T-cell (primary cell): ENCODE data around the gene MAP4K4. TPM values are rescaled to one million over a fixed set of nuclear protein-coding genes. Genes with fewer than 3 reads are reported as not detected.

ENCODE experiments used
- ATAC-seq, 4 experiments: fragments of 200-7000 bp in 3 of 4; fragments of 150-1000 bp in 1 of 4; cut with Tn5 transposase; replicated peaks in 1 of 4; 1 replicate in 3 of 4; 2 replicates in 1 of 4; pipeline ENCODE4 v1.10.0; 2021; ENCODE audit warnings: moderate library complexity in 3 of 4, mild to moderate bottlenecking in 2 of 4, moderate number of reproducible peaks in 1 of 4
- CTCF ChIA-PET, 2 donors: fragments of 300-600 bp; sonication (Branson Sonifier 250); formaldehyde crosslinking; loops; one replicate each; lab custom pipeline; 2022; ENCODE audit warnings: antibody characterized with exemption in 2 of 2; lab: Charles Lee
- POLR2A ChIA-PET, 2 donors: fragments of 300-600 bp; sonication (Branson Sonifier 250); formaldehyde crosslinking; loops; one replicate each; lab custom pipeline; 2022; ENCODE audit warnings: antibody characterized with exemption in 2 of 2; lab: Charles Lee
- DNase-seq, 35 experiments: peaks; one replicate each; pipeline versions ENCODE4 v3.0.0 to v3.0.0-alpha.2; 2013 to 2023
- H3K27ac ChIP-seq: one replicate; pipeline ENCODE4 v1.5.1; 2013; ENCODE audit warnings: low read length
- H3K27me3 ChIP-seq, 2 experiments: replicated peaks in 1 of 2; 1 replicate in 1 of 2; 2 replicates in 1 of 2; pipeline versions ENCODE4 v1.6.1 to v1.7.0; 2013; ENCODE audit warnings: low read length in 1 of 2, mixed read lengths in 1 of 2; ENCODE audit not compliant: control insufficient read depth in 2 of 2, insufficient read depth in 2 of 2; ENCODE audit errors: extremely low read depth in 1 of 2
- H3K36me3 ChIP-seq, 2 donors: 1 replicate in 1 of 2; 2 replicates in 1 of 2; pipeline versions ENCODE4 v1.6.1 to v1.7.0; 2013; ENCODE audit warnings: low read length in 1 of 2; ENCODE audit not compliant: control insufficient read depth in 2 of 2, insufficient read depth in 1 of 2; ENCODE audit errors: extremely low read depth in 1 of 2
- H3K4me1 ChIP-seq, 2 experiments: 1 replicate in 1 of 2; 2 replicates in 1 of 2; pipeline versions ENCODE4 v1.6.1 to v1.7.0; 2013; ENCODE audit warnings: low read length in 2 of 2, mixed read lengths in 1 of 2; ENCODE audit not compliant: insufficient read depth in 2 of 2, control insufficient read depth in 1 of 2; ENCODE audit errors: extremely low read depth in 1 of 2
- H3K4me3 ChIP-seq, 2 donors: 1 replicate in 1 of 2; 2 replicates in 1 of 2; pipeline versions ENCODE4 v1.5.1 to v1.7.0; 2013; ENCODE audit warnings: mild to moderate bottlenecking in 2 of 2, low read length in 1 of 2, moderate library complexity in 1 of 2; ENCODE audit not compliant: control insufficient read depth in 1 of 2; ENCODE audit errors: extremely low read depth in 1 of 2
- H3K9me3 ChIP-seq: 2 replicates; pipeline ENCODE4 v1.7.0; 2013
- H3K27ac Mint-ChIP-seq, 2 donors: one replicate each; pipeline ENCODE4 v1.8.0; 2020 to 2021; ENCODE audit warnings: mild to moderate bottlenecking in 2 of 2, mixed read lengths in 2 of 2
- H3K27me3 Mint-ChIP-seq, 2 donors: one replicate each; pipeline ENCODE4 v1.8.0; 2021 to 2022; ENCODE audit warnings: mixed read lengths in 2 of 2
- H3K36me3 Mint-ChIP-seq: one replicate; pipeline ENCODE4 v1.8.0; 2021; ENCODE audit warnings: mixed read lengths
- H3K4me1 Mint-ChIP-seq, 3 donors: one replicate each; pipeline ENCODE4 v1.8.0; 2020 to 2022; ENCODE audit warnings: mixed read lengths in 3 of 3, mild to moderate bottlenecking in 1 of 3
- H3K4me3 Mint-ChIP-seq, 3 donors: one replicate each; pipeline ENCODE4 v1.8.0; 2020 to 2022; ENCODE audit warnings: mild to moderate bottlenecking in 3 of 3, mixed read lengths in 3 of 3, moderate library complexity in 3 of 3
- H3K9me3 Mint-ChIP-seq, 3 donors: one replicate each; pipeline ENCODE4 v1.8.0; 2020 to 2022; ENCODE audit warnings: mixed read lengths in 3 of 3
- WGBS: methylation state at CpG from one replicate; pipeline ENCODE4 v1.1.5; 2013; ENCODE audit warnings: missing lambda C conversion rate; ENCODE audit not compliant: insufficient coverage; 5-methylcytosine and 5-hydroxymethylcytosine counted together
- total RNA-seq, 35 experiments: library from RNA in 6 of 35; stranded (reverse) in 6 of 35; fragments of 120-200 nt in 1 of 35; gene quantifications; one replicate each; pipeline versions ENCODE4 v1.2.1 to v1.2.4 and lab custom pipeline; 2013 to 2026

The MAP4K4 gene
- total RNA-seq, 5 donors from 2014 or later (not counting 1 experiment from before 2014, with no cell fraction given) = 84.2 to 148 (median 93.2) TPM

DNA sequence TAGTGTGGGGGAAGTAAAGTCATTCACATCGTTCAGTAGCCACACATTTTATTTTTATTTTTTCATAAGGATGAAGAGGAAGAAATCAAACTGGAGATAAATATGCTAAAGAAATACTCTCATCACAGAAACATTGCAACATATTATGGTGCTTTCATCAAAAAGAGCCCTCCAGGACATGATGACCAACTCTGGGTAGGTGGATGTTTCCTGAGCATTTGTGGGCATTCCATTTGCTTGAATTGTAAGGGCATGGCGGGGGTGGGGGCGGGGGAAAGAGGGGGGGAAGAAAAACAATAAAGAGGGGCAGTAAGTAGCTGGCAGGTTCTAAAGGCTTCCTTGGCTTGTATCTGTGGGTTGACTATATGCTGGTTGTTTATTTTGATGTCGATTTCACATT, 126.4 kb downstream of the MAP4K4 start:
- Histone ChIP-seq H3K36me3 (peaks cover 5 to 22% of the 10 kb centered on the region in 2 donors), H3K9me3 (no peaks in the 10 kb centered on the region), H3K27ac (no peak overlapping the region), H3K4me1 (peaks cover 25 to 45% of the 10 kb centered on the region in 2 experiments), H3K4me3 (no peak overlapping the region), H3K27me3 (no peaks in the 10 kb centered on the region)
- H3K36me3 Mint-ChIP-seq = peaks cover 14% of the 10 kb centered on the region
- ATAC-seq (no peak), DNase-seq (no peak)
- peaks cover 77 to 80% (median 77%) of the 10 kb centered on the region in 3 donors for H3K4me1 Mint-ChIP-seq
- H3K27me3 Mint-ChIP-seq = no peaks in the 10 kb centered on the region
- WGBS = no CpG with 5 or more reads among the region's 4 CpGs
- no peaks in the 10 kb centered on the region for H3K9me3 Mint-ChIP-seq
- CTCF ChIA-PET = interaction anchor here (0.5 to 3.4 kb wide), 11 partner anchors 8 to 1272 kb away, joined by 3 to 11 read pairs (median 4); no protein-coding TSS in a partner anchor
- POLR2A ChIA-PET = interaction anchor here in 1 of 2 donors (0.8 to 1.1 kb wide), 2 partner anchors 68 to 120 kb away, joined by 4 read pairs; no protein-coding TSS in a partner anchor
- peak overlapping the region; percentile 88 to 89 for H3K27ac Mint-ChIP-seq
- H3K4me3 Mint-ChIP-seq = peak overlapping the region in 1 of 3 donors; percentile 47

DNA sequence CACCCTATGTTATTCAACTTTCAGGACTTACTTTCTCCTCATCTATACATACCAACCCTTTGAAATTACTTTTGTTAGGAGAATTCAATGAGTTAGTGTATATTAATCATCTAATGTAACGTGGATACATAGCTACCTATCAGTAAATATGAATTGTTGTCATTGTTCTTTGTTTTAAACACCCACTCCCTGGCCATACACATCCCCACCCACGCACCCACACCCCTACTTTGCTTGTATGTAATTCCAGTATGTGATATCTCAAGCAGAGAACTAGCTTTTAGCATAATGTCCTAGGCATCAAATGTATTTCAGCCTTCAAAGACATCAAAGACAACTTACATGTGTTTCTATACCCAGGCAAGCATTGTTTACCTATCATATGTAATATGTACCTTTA, 129.2 kb downstream of the MAP4K4 start:
- H3K9me3 Mint-ChIP-seq = no peaks in the 10 kb centered on the region
- POLR2A ChIA-PET = interaction anchor here (0.5 to 0.6 kb wide), 2 partner anchors 106 to 418 kb away, joined by 3 to 4 read pairs; no protein-coding TSS in a partner anchor
- peaks cover 5 to 45% of the 10 kb centered on the region in 2 donors for H3K36me3 ChIP-seq
- no peaks in the 10 kb centered on the region for H3K27me3 Mint-ChIP-seq
- WGBS = no CpG with 5 or more reads among the region's 2 CpGs
- peaks cover 32% of the 10 kb centered on the region for H3K36me3 Mint-ChIP-seq
- no peak overlapping the region for H3K4me3 ChIP-seq
- DNase-seq = no peak
- H3K27me3 ChIP-seq = no peaks in the 10 kb centered on the region
- H3K27ac ChIP-seq = no peak overlapping the region
- peak overlapping the region; percentile 18 to 76 for H3K27ac Mint-ChIP-seq
- no peak for ATAC-seq
- peak overlapping the region in 2 of 3 donors; percentile 3 to 35 for H3K4me3 Mint-ChIP-seq
- peaks cover 50 to 52% of the 10 kb centered on the region in 2 experiments for H3K4me1 ChIP-seq
- CTCF ChIA-PET = interaction anchor here (0.5 to 1.6 kb wide), 6 partner anchors 25 to 609 kb away, joined by 3 to 6 read pairs (median 4); no protein-coding TSS in a partner anchor
- H3K9me3 ChIP-seq = no peaks in the 10 kb centered on the region
- H3K4me1 Mint-ChIP-seq = peaks cover 78 to 80% (median 79%) of the 10 kb centered on the region in 3 donors

DNA sequence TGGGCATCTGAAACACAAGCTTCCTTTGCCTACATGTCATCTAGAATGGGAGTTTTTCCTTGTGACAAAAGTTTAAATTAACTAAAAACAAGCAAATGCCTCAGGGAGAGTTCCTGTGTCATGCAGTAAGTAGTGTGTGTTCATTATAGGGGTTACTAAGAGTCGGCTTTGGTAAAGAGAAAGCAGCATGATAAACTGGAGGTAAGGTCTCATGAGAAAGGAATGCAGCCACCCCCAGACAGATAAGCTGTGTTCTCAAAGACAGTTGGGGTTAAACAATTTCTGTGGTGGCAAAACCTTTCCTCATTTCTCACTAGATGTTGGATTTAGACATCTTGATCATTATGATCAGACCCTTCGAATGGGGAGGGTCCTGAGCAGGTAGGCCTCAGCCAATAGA, 129.7 kb downstream of the MAP4K4 start:
- Mint-ChIP-seq H3K27me3 (no peaks in the 10 kb centered on the region), H3K4me3 (peak overlapping the region in 2 of 3 donors; percentile 10 to 35), H3K4me1 (peaks cover 77 to 80% (median 79%) of the 10 kb centered on the region in 3 donors), H3K27ac (peak overlapping the region; percentile 18 to 76), H3K36me3 (peaks cover 33% of the 10 kb centered on the region), H3K9me3 (no peaks in the 10 kb centered on the region)
- no peaks in the 10 kb centered on the region for H3K27me3 ChIP-seq
- H3K27ac ChIP-seq = peak overlapping the region; percentile 14
- peaks cover 5 to 48% of the 10 kb centered on the region in 2 donors for H3K36me3 ChIP-seq
- DNase-seq (no peak), ATAC-seq (no peak)
- no peak overlapping the region for H3K4me3 ChIP-seq
- no peaks in the 10 kb centered on the region for H3K9me3 ChIP-seq
- ChIA-PET POLR2A (no interaction called here), CTCF (interaction anchor here in 1 of 2 donors (0.5 to 3.6 kb wide), 5 partner anchors 110 to 609 kb away, joined by 3 to 26 read pairs (median 5); no protein-coding TSS in a partner anchor)
- peaks cover 51 to 52% of the 10 kb centered on the region in 2 experiments for H3K4me1 ChIP-seq
- 100% methylated on average over 1 of the region's 2 CpGs for WGBS

GRCh38 chr2:101828257-101828656, 130.8 kb downstream of the MAP4K4 start:
- ChIA-PET POLR2A (interaction anchor here (0.6 to 1.0 kb wide), 4 partner anchors 10 to 174 kb away, joined by 3 to 4 read pairs (median 3); no protein-coding TSS in a partner anchor), CTCF (interaction anchor here (0.6 to 3.6 kb wide), 13 partner anchors 10 to 576 kb away, joined by 3 to 26 read pairs (median 3); partner anchors contain the start of gene CNOT11 (in 1 of the 2))
- Histone ChIP-seq H3K4me1 (peaks cover 43 to 47% of the 10 kb centered on the region in 2 experiments), H3K9me3 (no peaks in the 10 kb centered on the region), H3K27ac (peak overlapping the region; percentile 1), H3K4me3 (no peak overlapping the region), H3K27me3 (no peaks in the 10 kb centered on the region), H3K36me3 (peaks cover 5 to 48% of the 10 kb centered on the region in 2 donors)
- DNase-seq (peak in 4 of 35 experiments; percentile 6 to 66 (median 14)), ATAC-seq (peak; percentile 75 to 94 (median 86))
- H3K4me1 Mint-ChIP-seq = peaks cover 67 to 72% (median 72%) of the 10 kb centered on the region in 3 donors
- H3K36me3 Mint-ChIP-seq = peaks cover 36% of the 10 kb centered on the region
- H3K27me3 Mint-ChIP-seq = no peaks in the 10 kb centered on the region
- H3K4me3 Mint-ChIP-seq = peak overlapping the region; percentile 3 to 35 (median 10)
- H3K9me3 Mint-ChIP-seq = no peaks in the 10 kb centered on the region
- WGBS = no CpG with 5 or more reads among the region's 5 CpGs
- peak overlapping the region; percentile 76 to 86 for H3K27ac Mint-ChIP-seq

DNA sequence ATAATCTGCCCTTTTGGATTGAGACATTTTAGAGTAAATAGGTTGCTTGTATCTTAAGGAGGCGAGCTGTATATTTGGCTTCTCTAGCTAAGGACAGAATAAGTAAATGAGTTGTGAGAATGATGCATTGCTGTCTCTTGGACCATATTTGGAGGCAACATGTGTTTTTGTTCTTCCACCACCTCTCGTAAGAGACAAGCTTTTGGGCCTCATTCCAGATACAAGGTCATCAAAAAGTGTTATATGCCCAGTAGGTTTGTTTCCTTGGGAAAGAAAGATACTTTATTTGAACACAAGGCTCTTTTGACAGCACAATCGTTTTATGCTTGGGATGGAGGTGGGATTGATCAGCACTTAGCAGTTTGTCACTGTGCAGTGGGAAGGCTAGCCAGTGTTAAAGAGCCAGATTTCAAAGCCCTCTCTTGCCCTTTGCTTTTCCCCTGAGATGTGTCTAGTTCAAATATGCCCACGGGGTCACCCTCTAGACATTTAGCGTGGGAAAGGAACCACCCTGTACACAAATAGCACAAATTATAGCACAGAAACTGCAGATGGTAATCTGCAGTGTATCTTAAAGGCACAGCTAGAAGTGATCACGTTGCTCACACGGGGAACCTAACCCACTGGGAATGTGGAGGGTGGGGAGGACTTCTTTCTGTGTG, 131.3 kb downstream of the MAP4K4 start:
- Mint-ChIP-seq H3K4me3 (peak overlapping the region in 2 of 3 donors; percentile 10 to 35), H3K36me3 (peaks cover 36% of the 10 kb centered on the region), H3K27ac (peak overlapping the region; percentile 76 to 86), H3K9me3 (no peaks in the 10 kb centered on the region), H3K27me3 (no peaks in the 10 kb centered on the region), H3K4me1 (peaks cover 62 to 66% (median 66%) of the 10 kb centered on the region in 3 donors)
- ATAC-seq (peak in 1 of 4 experiments; percentile 37), DNase-seq (peak in 1 of 35 experiments; percentile 16)
- no peaks in the 10 kb centered on the region for H3K9me3 ChIP-seq
- 50% methylated on average over 2 of the region's 7 CpGs for whole genome bisulfite sequencing
- no peak overlapping the region for H3K4me3 ChIP-seq
- POLR2A ChIA-PET = interaction anchor here (0.6 to 1.0 kb wide), 3 partner anchors 10 to 129 kb away, joined by 3 to 4 read pairs (median 3); no protein-coding TSS in a partner anchor
- no peaks in the 10 kb centered on the region for H3K27me3 ChIP-seq
- H3K4me1 ChIP-seq = peaks cover 41 to 43% of the 10 kb centered on the region in 2 experiments
- peak overlapping the region; percentile 1 for H3K27ac ChIP-seq
- CTCF ChIA-PET = interaction anchor here (0.6 to 3.6 kb wide), 15 partner anchors 11 to 576 kb away, joined by 3 to 26 read pairs (median 3); partner anchors contain the start of gene CNOT11 (in 1 of the 2)
- peaks cover 5 to 48% of the 10 kb centered on the region in 2 donors for H3K36me3 ChIP-seq

DNA sequence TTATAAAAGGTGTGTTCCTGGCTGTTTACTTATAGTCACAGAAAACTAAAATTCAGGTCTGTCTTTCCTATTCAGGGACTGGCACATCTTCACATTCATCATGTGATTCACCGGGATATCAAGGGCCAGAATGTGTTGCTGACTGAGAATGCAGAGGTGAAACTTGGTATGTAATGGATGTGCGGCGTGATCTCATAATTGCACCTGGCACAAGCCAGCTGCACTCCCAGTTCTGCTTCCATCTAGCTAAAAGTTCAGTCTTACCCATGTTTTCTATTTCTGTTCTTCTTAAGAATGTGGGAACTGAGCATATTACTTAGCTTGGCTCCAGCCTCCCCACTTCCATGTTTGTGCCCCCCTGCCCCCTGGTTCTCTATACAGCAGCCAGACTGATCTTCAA, 131.9 kb downstream of the MAP4K4 start:
- Mint-ChIP-seq H3K27me3 (no peaks in the 10 kb centered on the region), H3K36me3 (peaks cover 40% of the 10 kb centered on the region), H3K27ac (peak overlapping the region; percentile 76 to 86), H3K4me3 (peak overlapping the region in 2 of 3 donors; percentile 3 to 35), H3K4me1 (peaks cover 59 to 65% (median 64%) of the 10 kb centered on the region in 3 donors), H3K9me3 (no peaks in the 10 kb centered on the region)
- Histone ChIP-seq H3K4me3 (no peak overlapping the region), H3K27me3 (no peaks in the 10 kb centered on the region), H3K36me3 (peaks cover 5 to 51% of the 10 kb centered on the region in 2 donors), H3K27ac (no peak overlapping the region), H3K4me1 (peaks cover 41 to 43% of the 10 kb centered on the region in 2 experiments), H3K9me3 (no peaks in the 10 kb centered on the region)
- CTCF ChIA-PET = interaction anchor here (0.8 to 3.6 kb wide), 3 partner anchors 59 to 412 kb away, joined by 3 to 26 read pairs (median 9); no protein-coding TSS in a partner anchor
- DNase-seq (no peak), ATAC-seq (no peak)
- WGBS = 100% methylated on average over 2 of the region's 3 CpGs
- POLR2A ChIA-PET = no interaction called here
